H9 (cell line): ENCODE data around the gene ANO2. TPM values are rescaled to one million over a fixed set of nuclear protein-coding genes. Genes with fewer than 3 reads are reported as not detected.

Source experiments
- DNase-seq: peaks from one replicate; pipeline ENCODE4 v3.0.0-alpha.2; 2017
- H2AFZ ChIP-seq: one replicate; pipeline ENCODE4 v1.6.1; 2013; ENCODE audit warnings: mild to moderate bottlenecking, low read length, control low read depth, moderate library complexity
- H2AK5ac ChIP-seq: 2 replicates; pipeline ENCODE4 v1.6.1; 2013; ENCODE audit warnings: low read length, control low read depth, mixed read lengths; ENCODE audit not compliant: insufficient read length
- H2BK120ac ChIP-seq: one replicate; pipeline ENCODE4 v1.6.1; 2013; ENCODE audit warnings: low read depth, mild to moderate bottlenecking, low read length, control low read depth, inconsistent platforms; ENCODE audit not compliant: poor library complexity, severe bottlenecking
- H2BK12ac ChIP-seq: 2 replicates; pipeline ENCODE4 v1.6.1; 2013; ENCODE audit warnings: low read length, control low read depth, mixed read lengths, low read depth; ENCODE audit not compliant: insufficient read length
- H2BK15ac ChIP-seq: 2 replicates; pipeline ENCODE4 v1.6.1; 2013; ENCODE audit warnings: low read depth, low read length, control low read depth
- H2BK20ac ChIP-seq: one replicate; pipeline ENCODE4 v1.6.1; 2013; ENCODE audit warnings: low read depth, mild to moderate bottlenecking, low read length, control low read depth, inconsistent platforms; ENCODE audit not compliant: poor library complexity, severe bottlenecking
- H2BK5ac ChIP-seq: 2 replicates; pipeline ENCODE4 v1.6.1; 2013; ENCODE audit warnings: low read length, control low read depth, mixed read lengths; ENCODE audit not compliant: insufficient read length
- H3K14ac ChIP-seq: 2 replicates; pipeline ENCODE4 v1.6.1; 2013; ENCODE audit warnings: low read length, control low read depth; ENCODE audit not compliant: insufficient read depth
- H3K18ac ChIP-seq: 2 replicates; pipeline ENCODE4 v1.6.1; 2013; ENCODE audit warnings: low read depth, mild to moderate bottlenecking, mixed read lengths, low read length, control low read depth; ENCODE audit not compliant: insufficient read length
- H3K23ac ChIP-seq: 2 replicates; pipeline ENCODE4 v1.6.1; 2013; ENCODE audit warnings: low read length, control low read depth, mixed read lengths, low read depth; ENCODE audit not compliant: insufficient read length
- H3K23me2 ChIP-seq: 2 replicates; pipeline ENCODE4 v1.6.1; 2013; ENCODE audit warnings: low read depth, mild to moderate bottlenecking, mixed read lengths, low read length, control low read depth; ENCODE audit not compliant: insufficient read length, poor library complexity, severe bottlenecking
- H3K27ac ChIP-seq: 2 replicates; pipeline ENCODE4 v1.5.1; 2013; ENCODE audit warnings: low read length, control low read depth, mixed read lengths, low read depth; ENCODE audit not compliant: insufficient read length
- H3K27me3 ChIP-seq: 2 replicates; pipeline ENCODE4 v1.6.1; 2013; ENCODE audit warnings: low read length, control low read depth, inconsistent platforms; ENCODE audit not compliant: insufficient read depth
- H3K4ac ChIP-seq: 2 replicates; pipeline ENCODE4 v1.6.1; 2013; ENCODE audit warnings: low read depth, mild to moderate bottlenecking, control low read depth, inconsistent platforms, low read length, moderate library complexity
- H3K4me1 ChIP-seq: 2 replicates; pipeline ENCODE4 v1.6.1; 2013; ENCODE audit warnings: low read length, control low read depth, inconsistent platforms; ENCODE audit not compliant: insufficient read depth
- H3K4me2 ChIP-seq: 2 replicates; pipeline ENCODE4 v1.6.1; 2013; ENCODE audit warnings: low read length, control low read depth, mixed read lengths; ENCODE audit not compliant: insufficient read length, insufficient read depth
- H3K56ac ChIP-seq: 2 replicates; pipeline ENCODE4 v1.6.1; 2013; ENCODE audit warnings: low read depth, mild to moderate bottlenecking, mixed read lengths, low read length, control low read depth; ENCODE audit not compliant: insufficient read length
- H3K79me1 ChIP-seq: 2 replicates; pipeline ENCODE4 v1.6.1; 2013; ENCODE audit warnings: low read depth, mild to moderate bottlenecking, moderate library complexity, low read length, control low read depth, inconsistent platforms; ENCODE audit not compliant: insufficient read depth, poor library complexity, severe bottlenecking
- H3K79me2 ChIP-seq: 2 replicates; pipeline ENCODE4 v1.6.1; 2013; ENCODE audit warnings: low read length, control low read depth, inconsistent platforms; ENCODE audit not compliant: insufficient read depth
- H3K9ac ChIP-seq: 2 replicates; pipeline ENCODE4 v1.6.1; 2013; ENCODE audit warnings: low read length, control low read depth, mixed read lengths; ENCODE audit not compliant: insufficient read length; ENCODE audit errors: extremely low read depth
- H3K9me3 ChIP-seq: one replicate; pipeline ENCODE4 v1.6.1; 2013; ENCODE audit warnings: low read depth, low read length, inconsistent platforms; ENCODE audit not compliant: control insufficient read depth
- H3T11ph ChIP-seq: one replicate; pipeline ENCODE4 v1.6.1; 2013; ENCODE audit warnings: mild to moderate bottlenecking, low read length, control low read depth, inconsistent platforms
- H4K20me1 ChIP-seq: one replicate; pipeline ENCODE4 v1.6.1; 2013; ENCODE audit not compliant: control insufficient read depth, insufficient read length, insufficient read depth
- H4K5ac ChIP-seq: 2 replicates; pipeline ENCODE4 v1.6.1; 2013; ENCODE audit warnings: low read depth, mild to moderate bottlenecking, mixed read lengths, low read length, control low read depth; ENCODE audit not compliant: insufficient read length
- H4K8ac ChIP-seq: replicated peaks from 2 replicates; pipeline ENCODE4 v1.6.1; 2013; ENCODE audit warnings: low read length, control low read depth, mixed read lengths, low read depth; ENCODE audit not compliant: insufficient read length
- H4K91ac ChIP-seq: 2 replicates; pipeline ENCODE4 v1.6.1; 2013; ENCODE audit warnings: low read depth, mild to moderate bottlenecking, moderate library complexity, mixed read lengths, low read length, control low read depth; ENCODE audit not compliant: insufficient read length
- H3K27ac Mint-ChIP-seq, 3 experiments: 2 replicates in 2 of 3; 3 replicates in 1 of 3; pipeline ENCODE4 v1.8.0; 2020 to 2021; ENCODE audit warnings: mixed read lengths in 3 of 3, mild to moderate bottlenecking in 1 of 3, moderate library complexity in 1 of 3
- H3K27me3 Mint-ChIP-seq: 2 replicates; pipeline ENCODE4 v1.8.0; 2021; ENCODE audit warnings: low read depth, mild to moderate bottlenecking, moderate library complexity, mixed read lengths
- H3K36me3 Mint-ChIP-seq, 3 experiments: 2 replicates in 2 of 3; 3 replicates in 1 of 3; pipeline ENCODE4 v1.8.0; 2020 to 2021; ENCODE audit warnings: low read depth in 3 of 3, mixed read lengths in 3 of 3; ENCODE audit not compliant: insufficient read depth in 1 of 3
- H3K4me1 Mint-ChIP-seq, 2 experiments: 2 replicates each; pipeline ENCODE4 v1.8.0; 2020; ENCODE audit warnings: mixed read lengths in 2 of 2
- H3K4me3 Mint-ChIP-seq, 2 experiments: 2 replicates in 1 of 2; 3 replicates in 1 of 2; pipeline ENCODE4 v1.8.0; 2020 to 2021; ENCODE audit warnings: mild to moderate bottlenecking in 2 of 2, mixed read lengths in 2 of 2, moderate library complexity in 1 of 2
- H3K9me3 Mint-ChIP-seq, 2 experiments: 2 replicates in 1 of 2; 3 replicates in 1 of 2; pipeline ENCODE4 v1.8.0; 2020; ENCODE audit warnings: mild to moderate bottlenecking in 2 of 2, mixed read lengths in 2 of 2, moderate library complexity in 1 of 2
- CTCF ChIP-seq: fragments of 200-600 bp; sonication (generic); conservative IDR thresholded peaks from 3 replicates; pipeline ENCODE4 v1.8.0; 2021; ENCODE audit warnings: antibody characterized with exemption, mild to moderate bottlenecking
- WGBS: extraction: QIAGEN DNeasy Blood & Tissue Kit; methylation state at CpG from one replicate; pipeline ENCODE4 v1.1.7; 2013; ENCODE audit warnings: missing lambda C conversion rate, low lambda C conversion rate, mixed read lengths; ENCODE audit not compliant: insufficient read length; ENCODE audit errors: extremely low coverage; 5-methylcytosine and 5-hydroxymethylcytosine counted together
- total RNA-seq: library from RNA; stranded (reverse); gene quantifications from 2 replicates; pipeline ENCODE4 v1.2.1, GENCODE V29; 2021

The ANO2 gene
- total RNA-seq, 1 experiment from 2014 or later, result 3.8 TPM

DNA sequence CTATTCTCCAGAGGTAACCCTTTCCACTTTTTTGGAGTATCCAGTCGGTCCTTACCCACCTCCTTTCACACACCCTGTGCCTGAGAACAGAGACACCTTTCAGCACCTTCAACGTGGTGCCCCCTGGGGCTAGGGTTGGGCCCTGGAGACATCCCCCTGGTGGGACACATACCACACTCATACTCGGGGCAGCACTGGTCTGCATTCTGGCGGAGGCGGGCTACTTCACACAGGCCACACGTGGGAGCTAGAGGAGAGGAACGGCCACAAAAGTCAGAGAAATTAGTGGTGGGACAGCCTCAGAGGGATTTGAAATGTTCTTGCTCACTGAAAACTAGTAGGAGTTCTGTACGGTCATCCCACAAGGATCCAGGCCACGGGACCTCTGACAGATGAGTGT is 39.8 kb upstream of the ANO2 start:
- Histone ChIP-seq H3K18ac (no peak overlapping the region), H2BK20ac (no peak overlapping the region), H4K91ac (no peak overlapping the region), H3K9me3 (no peaks in the 10 kb centered on the region), H3K4me2 (no peak overlapping the region), H3K23ac (no peak overlapping the region), H3K27ac (no peak overlapping the region), H4K8ac (no peak overlapping the region), H2AFZ (no peak overlapping the region), H2BK12ac (no peak overlapping the region), H3K56ac (no peak overlapping the region), H3K79me2 (no peaks in the 10 kb centered on the region), H3T11ph (no peak overlapping the region), H2BK120ac (no peak overlapping the region), H2AK5ac (no peak overlapping the region), H4K20me1 (no peaks in the 10 kb centered on the region), H2BK15ac (no peak overlapping the region), H4K5ac (no peak overlapping the region), H3K23me2 (no peaks in the 10 kb centered on the region), H3K27me3 (no peaks in the 10 kb centered on the region), H3K4me1 (0 out of 2 replicates have a peak, but pooled peaks cover 2% of the 10 kb centered on the region), H3K4ac (no peak overlapping the region), H3K9ac (no peak overlapping the region), H3K14ac (no peak overlapping the region), H2BK5ac (no peak overlapping the region), H3K79me1 (no peaks in the 10 kb centered on the region)
- no peaks in the 10 kb centered on the region for H3K36me3 Mint-ChIP-seq
- no peak for TF ChIP-seq CTCF
- no peaks in the 10 kb centered on the region; the same call in 1 of the 2 replicates for H3K27me3 Mint-ChIP-seq
- H3K4me3 Mint-ChIP-seq, result no peak overlapping the region
- no CpG with 5 or more reads among the region's 9 CpGs for WGBS
- no peaks in the 10 kb centered on the region; a peak in 1 of 5 replicates for H3K9me3 Mint-ChIP-seq
- peaks cover 18 to 37% of the 10 kb centered on the region in 2 experiments for H3K4me1 Mint-ChIP-seq
- no peak for DNase-seq
- H3K27ac Mint-ChIP-seq, result no peak overlapping the region
